ENCODE measurements around the gene CAMK1.

The CAMK1 gene

GRCh38 chr3:9808345-9809037 lies 38.7 kb upstream of the CAMK1 start:
- H3K27ac ChIP-seq (ENCODE audit: low read depth, low read length, severe bottlenecking) = peak overlapping the region; percentile 81

GRCh38 chr3:9807981-9808344 lies 38.2 kb upstream of the CAMK1 start:
- Histone ChIP-seq H3K4me3 (ENCODE audit: extremely low read depth, insufficient read depth, low read length, poor library complexity, severe bottlenecking) (no peak overlapping the region), H3K4me1 (ENCODE audit: control insufficient read depth, insufficient read depth, low read length, poor library complexity, severe bottlenecking) (peaks cover 13% of the 10 kb centered on the region), H3K27ac (ENCODE audit: low read depth, low read length, severe bottlenecking) (no peak overlapping the region), H3K9me3 (ENCODE audit: control insufficient read depth, low read length) (no peaks in the 10 kb centered on the region), H3K36me3 (ENCODE audit: control insufficient read depth, insufficient read depth, low read length) (peaks cover 57% of the 10 kb centered on the region)
- no CpG with 5 or more reads among the region's 2 CpGs for WGBS, 2 experiments (ENCODE audit: insufficient coverage in 2 of 2)

More at GRCh38 chr3:9808345-9809037, 38.7 kb upstream of the CAMK1 start:
- WGBS, 2 experiments (ENCODE audit: insufficient coverage in 2 of 2) = 81 to 93% methylated on average over 4 to 6 of the region's 7 CpGs
- Histone ChIP-seq H3K4me3 (ENCODE audit: extremely low read depth, insufficient read depth, low read length, poor library complexity, severe bottlenecking) (no peak overlapping the region), H3K36me3 (ENCODE audit: control insufficient read depth, insufficient read depth, low read length) (peaks cover 54% of the 10 kb centered on the region), H3K4me1 (ENCODE audit: control insufficient read depth, insufficient read depth, low read length, poor library complexity, severe bottlenecking) (peaks cover 11% of the 10 kb centered on the region), H3K9me3 (ENCODE audit: control insufficient read depth, low read length) (no peaks in the 10 kb centered on the region)

GRCh38 chr3:9806688-9807589 lies 37.2 kb upstream of the CAMK1 start:
- Histone ChIP-seq H3K36me3 (ENCODE audit: control insufficient read depth, insufficient read depth, low read length) (peaks cover 63% of the 10 kb centered on the region), H3K9me3 (ENCODE audit: control insufficient read depth, low read length) (no peaks in the 10 kb centered on the region), H3K4me1 (ENCODE audit: control insufficient read depth, insufficient read depth, low read length, poor library complexity, severe bottlenecking) (peaks cover 13% of the 10 kb centered on the region), H3K27ac (ENCODE audit: low read depth, low read length, severe bottlenecking) (no peak overlapping the region), H3K4me3 (ENCODE audit: extremely low read depth, insufficient read depth, low read length, poor library complexity, severe bottlenecking) (no peak overlapping the region)
- 94 to 97% methylated on average over 5 to 6 of the region's 7 CpGs for WGBS, 2 experiments (ENCODE audit: insufficient coverage in 2 of 2)

GRCh38 chr3:9806137-9806536 lies 36.4 kb upstream of the CAMK1 start:
- H3K27ac ChIP-seq (ENCODE audit: low read depth, low read length, severe bottlenecking) = no peak overlapping the region
- H3K36me3 ChIP-seq (ENCODE audit: control insufficient read depth, insufficient read depth, low read length) = peaks cover 71% of the 10 kb centered on the region
- H3K4me3 ChIP-seq (ENCODE audit: extremely low read depth, insufficient read depth, low read length, poor library complexity, severe bottlenecking) = no peak overlapping the region
- no peaks in the 10 kb centered on the region for H3K9me3 ChIP-seq (ENCODE audit: control insufficient read depth, low read length)
- WGBS, 2 experiments (ENCODE audit: insufficient coverage in 2 of 2) = 95 to 100% methylated on average over 2 to 9 of the region's 12 CpGs
- H3K4me1 ChIP-seq (ENCODE audit: control insufficient read depth, insufficient read depth, low read length, poor library complexity, severe bottlenecking) = peaks cover 13% of the 10 kb centered on the region

- no peak overlapping the region for H3K27ac ChIP-seq (ENCODE audit: low read depth, low read length, severe bottlenecking)
- no peaks in the 10 kb centered on the region for H3K9me3 ChIP-seq (ENCODE audit: control insufficient read depth, low read length)
- peaks cover 81% of the 10 kb centered on the region for H3K36me3 ChIP-seq (ENCODE audit: control insufficient read depth, insufficient read depth, low read length)
- 95 to 100% methylated on average over 3 to 4 of the region's 5 CpGs for WGBS, 2 experiments (ENCODE audit: insufficient coverage in 2 of 2)
- H3K4me3 ChIP-seq (ENCODE audit: extremely low read depth, insufficient read depth, low read length, poor library complexity, severe bottlenecking) = no peak overlapping the region
- H3K4me1 ChIP-seq (ENCODE audit: control insufficient read depth, insufficient read depth, low read length, poor library complexity, severe bottlenecking) = peaks cover 13% of the 10 kb centered on the region
These were observed 35.2 kb upstream of the CAMK1 start for GRCh38 chr3:9804996-9805395.

GRCh38 chr3:9803494-9803893 lies 33.7 kb upstream of the CAMK1 start:
- peaks cover 95% of the 10 kb centered on the region for H3K36me3 ChIP-seq (ENCODE audit: control insufficient read depth, insufficient read depth, low read length)
- H3K4me1 ChIP-seq (ENCODE audit: control insufficient read depth, insufficient read depth, low read length, poor library complexity, severe bottlenecking) = peaks cover 8% of the 10 kb centered on the region

GRCh38 chr3:9800529-9800928 lies 30.8 kb upstream of the CAMK1 start:
- no peaks in the 10 kb centered on the region for H3K9me3 ChIP-seq (ENCODE audit: control insufficient read depth, low read length)
- no peak overlapping the region for H3K27ac ChIP-seq (ENCODE audit: low read depth, low read length, severe bottlenecking)
- no peak overlapping the region for H3K4me3 ChIP-seq (ENCODE audit: extremely low read depth, insufficient read depth, low read length, poor library complexity, severe bottlenecking)
- H3K36me3 ChIP-seq (ENCODE audit: control insufficient read depth, insufficient read depth, low read length) = peaks cover 96% of the 10 kb centered on the region
- peaks cover 2% of the 10 kb centered on the region for H3K4me1 ChIP-seq (ENCODE audit: control insufficient read depth, insufficient read depth, low read length, poor library complexity, severe bottlenecking)
- WGBS, 2 experiments (ENCODE audit: insufficient coverage in 2 of 2) = 97 to 100% methylated on average over 4 of the region's 5 CpGs

More at GRCh38 chr3:9803494-9803893, 33.7 kb upstream of the CAMK1 start:
- no peak overlapping the region for H3K4me3 ChIP-seq (ENCODE audit: extremely low read depth, insufficient read depth, low read length, poor library complexity, severe bottlenecking)
- no peak overlapping the region for H3K27ac ChIP-seq (ENCODE audit: low read depth, low read length, severe bottlenecking)
- H3K9me3 ChIP-seq (ENCODE audit: control insufficient read depth, low read length) = no peaks in the 10 kb centered on the region
- WGBS, 2 experiments (ENCODE audit: insufficient coverage in 2 of 2) = no CpG with 5 or more reads among the region's 1 CpG

- WGBS, 2 experiments (ENCODE audit: insufficient coverage in 2 of 2) = 81 to 96% methylated on average over 7 to 10 of the region's 12 CpGs
- Histone ChIP-seq H3K27ac (ENCODE audit: low read depth, low read length, severe bottlenecking) (no peak overlapping the region), H3K36me3 (ENCODE audit: control insufficient read depth, insufficient read depth, low read length) (peaks cover 82% of the 10 kb centered on the region), H3K4me1 (ENCODE audit: control insufficient read depth, insufficient read depth, low read length, poor library complexity, severe bottlenecking) (no peaks in the 10 kb centered on the region), H3K4me3 (ENCODE audit: extremely low read depth, insufficient read depth, low read length, poor library complexity, severe bottlenecking) (no peak overlapping the region), H3K9me3 (ENCODE audit: control insufficient read depth, low read length) (no peaks in the 10 kb centered on the region)
These were observed 27.6 kb upstream of the CAMK1 start for GRCh38 chr3:9797196-9797945.

- 100% methylated on average over 2 to 3 of the region's 5 CpGs for WGBS, 2 experiments (ENCODE audit: insufficient coverage in 2 of 2)
- Histone ChIP-seq H3K4me1 (ENCODE audit: control insufficient read depth, insufficient read depth, low read length, poor library complexity, severe bottlenecking) (no peaks in the 10 kb centered on the region), H3K27ac (ENCODE audit: low read depth, low read length, severe bottlenecking) (no peak overlapping the region), H3K4me3 (ENCODE audit: extremely low read depth, insufficient read depth, low read length, poor library complexity, severe bottlenecking) (no peak overlapping the region), H3K36me3 (ENCODE audit: control insufficient read depth, insufficient read depth, low read length) (peaks cover 71% of the 10 kb centered on the region), H3K9me3 (ENCODE audit: control insufficient read depth, low read length) (no peaks in the 10 kb centered on the region)
These were observed 25.5 kb upstream of the CAMK1 start for GRCh38 chr3:9795207-9795606.

- Histone ChIP-seq H3K4me1 (ENCODE audit: control insufficient read depth, insufficient read depth, low read length, poor library complexity, severe bottlenecking) (no peaks in the 10 kb centered on the region), H3K36me3 (ENCODE audit: control insufficient read depth, insufficient read depth, low read length) (peaks cover 70% of the 10 kb centered on the region), H3K9me3 (ENCODE audit: control insufficient read depth, low read length) (no peaks in the 10 kb centered on the region), H3K27ac (ENCODE audit: low read depth, low read length, severe bottlenecking) (no peak overlapping the region), H3K4me3 (ENCODE audit: extremely low read depth, insufficient read depth, low read length, poor library complexity, severe bottlenecking) (peak overlapping the region; percentile 98)
- WGBS, 2 experiments (ENCODE audit: insufficient coverage in 2 of 2) = 98 to 99% methylated on average over 9 to 11 of the region's 11 CpGs
These were observed 24.7 kb upstream of the CAMK1 start for GRCh38 chr3:9794400-9794799.
